K562 (cell line): ENCODE data around the gene RRAS. TPM values are rescaled to one million over a fixed set of nuclear protein-coding genes. Genes with fewer than 3 reads are reported as not detected.

ENCODE experiments used
- MAZ ChIP-seq, 2 experiments: fragments of 450-650 bp in 1 of 2; sonication (generic) in 1 of 2; formaldehyde crosslinking; IDR thresholded peaks in 1 of 2; conservative IDR thresholded peaks in 1 of 2; 2 replicates each; pipeline versions ENCODE4 v1.4.0 to v1.5.0; 2020; ENCODE audit warnings: mild to moderate bottlenecking in 1 of 2, missing genetic modification reagents in 1 of 2
- NONO ChIP-seq, 2 experiments: fragments of 200-400 bp in 1 of 2; fragments of 450-650 bp in 1 of 2; formaldehyde crosslinking in 1 of 2; IDR thresholded peaks; 2 replicates each; pipeline ENCODE4 v1.6.1; 2017; ENCODE audit warnings: low read depth in 2 of 2, mild to moderate bottlenecking in 2 of 2, moderate library complexity in 2 of 2, low read length in 1 of 2
- RB1 ChIP-seq: fragments of 450-650 bp; IDR thresholded peaks from 2 replicates; pipeline ENCODE4 v1.6.1; 2017; ENCODE audit warnings: low read depth, mild to moderate bottlenecking
- ZMIZ1 ChIP-seq, 2 experiments: fragments of 150-350 bp in 1 of 2; IDR thresholded peaks; 2 replicates each; pipeline ENCODE4 v1.6.1; 2012 to 2016; ENCODE audit warnings: low read depth in 2 of 2, low read length in 2 of 2, mild to moderate bottlenecking in 1 of 2, moderate library complexity in 1 of 2
- ZNF395 ChIP-seq: fragments of 200-800 bp; sonication (Bioruptor generic); IDR thresholded peaks from 2 replicates; pipeline ENCODE4 v1.6.1; 2017; ENCODE audit warnings: missing genetic modification characterization, missing compliant biosample characterization
- ZNF639 ChIP-seq, 2 experiments: fragments of 200-800 bp in 1 of 2; sonication (Bioruptor generic) in 1 of 2; sonication (generic) in 1 of 2; formaldehyde crosslinking in 1 of 2; IDR thresholded peaks in 1 of 2; conservative IDR thresholded peaks in 1 of 2; 2 replicates each; pipeline versions ENCODE4 v1.5.0 to v1.6.1; 2016 to 2020; ENCODE audit warnings: missing compliant biosample characterization in 1 of 2, missing genetic modification characterization in 1 of 2, missing genetic modification reagents in 1 of 2
- ZNF740 ChIP-seq, 3 experiments: fragments of 200-800 bp in 1 of 3; sonication (Bioruptor generic) in 1 of 3; sonication (generic) in 1 of 3; formaldehyde crosslinking in 1 of 3; IDR thresholded peaks; 2 replicates each; pipeline versions ENCODE4 v1.6.1 to v1.8.0; 2016 to 2022; ENCODE audit warnings: mild to moderate bottlenecking in 2 of 3, missing compliant biosample characterization in 2 of 3, missing genetic modification characterization in 2 of 3, missing genetic modification reagents in 1 of 3
- polyA plus RNA-seq, 8 experiments: library from polyadenylated mRNA; depleted of rRNA in 4 of 8; stranded (reverse) in 5 of 8; unstranded in 3 of 8; fragments of >200 nt; fragmentation: Nextera tagmentation in 2 of 8; fragmentation: Illumina TruSeq in 1 of 8; extraction: Ambion mirVana in 2 of 8; extraction: Trizol in 1 of 8; gene quantifications; 2 replicates each; pipeline versions ENCODE4 v1.2.1 to v1.2.3, GENCODE V29; 2011 to 2014; ENCODE audit warnings: inconsistent platforms in 1 of 8, missing spikeins in 1 of 8
- total RNA-seq, 7 experiments: library from RNA; depleted of rRNA in 6 of 7; stranded (reverse); fragments of >200 nt in 6 of 7; fragmentation: Illumina TruSeq in 2 of 7; extraction: Trizol in 2 of 7; gene quantifications; 2 replicates each; pipeline versions ENCODE4 v1.2.1 to v1.2.3, GENCODE V29; 2011 to 2021; ENCODE audit warnings: low replicate concordance in 1 of 7

RRAS gene
- total and polyA plus RNA-seq, 9 of the 15 experiments (the other 6 are each of a cell fraction or from before 2014, with no cell fraction given): 0.70 to 17.3 (median 8.2) TPM

GRCh38 chr19:49590971-49591730 lies 48.8 kb downstream of the RRAS start, which contains the start of gene PRR12 (continued):
- TF ChIP-seq ZNF740 (CRISPR knock-in tag; IDR thresholded peaks at IDR 0.05) (peak; percentile 86), ZNF740 (tag; IDR thresholded peaks at IDR 0.05) (peak in 1 of 2 experiments; percentile 96; a peak in 2 of 4 replicates), NONO (IDR thresholded peaks at IDR 0.05; ENCODE audit: low read depth in 2 of 2, low read length in 1 of 2) (peak; percentile 25 to 37; a peak in 1 of 4 replicates), ZMIZ1 (IDR thresholded peaks at IDR 0.05; ENCODE audit: low read depth in 2 of 2, low read length in 2 of 2) (no peak), ZNF395 (peak; percentile 62; the same call in 1 of the 2 replicates), MAZ (CRISPR knock-in tag; conservative IDR thresholded peaks at IDR 0.05 in 1 of 2, IDR thresholded peaks at IDR 0.05 in 1 of 2) (peak; percentile 58 to 87), RB1 (peak; percentile 57; the same call in 1 of the 2 replicates), ZNF639 (CRISPR knock-in tag; conservative IDR thresholded peaks at IDR 0.05 in 1 of 2, IDR thresholded peaks at IDR 0.05 in 1 of 2) (peak in 1 of 2 experiments; percentile 96; a peak in 2 of 4 replicates)
